Stimulated activated CD4-positive, alpha-beta T cell treated with anti-CD3 and anti-CD28 coated beads, TNF-alpha, amount 100 ng/mL, for 48 hours (primary cell): ENCODE measurements around the gene EMILIN2.
"Not testable (repeated sequence)": the region's sequence is repeated elsewhere in the genome, so short reads cannot be mapped to it uniquely, and the experiment has no call there.

Experiments used
- DNase-seq, 3 donors: peaks; one replicate each; pipeline ENCODE4 v3.0.0-alpha.2; 2020; ENCODE audit warnings: low read depth in 3 of 3

Gene EMILIN2

DNA sequence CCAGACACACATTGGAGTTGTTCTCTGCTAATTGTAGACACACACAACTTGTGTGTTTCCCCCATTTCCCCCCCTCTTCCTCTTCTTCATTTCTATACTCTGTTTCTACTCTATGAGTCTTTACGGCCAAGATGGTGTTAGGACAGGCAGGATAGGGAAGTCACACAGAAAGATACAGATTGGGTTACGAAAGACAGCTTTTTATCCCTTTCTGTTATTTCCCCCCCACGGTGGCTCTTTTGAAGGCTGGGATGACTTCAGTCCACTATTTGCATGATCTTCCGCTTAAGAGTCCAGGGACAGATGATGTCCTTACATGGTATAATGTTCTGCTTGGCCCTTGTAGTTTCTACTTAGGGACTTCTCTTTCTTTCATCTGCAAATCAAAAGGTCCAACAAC lies 1.6 kb upstream of the EMILIN2 start:
- no peak for DNase-seq

DNA sequence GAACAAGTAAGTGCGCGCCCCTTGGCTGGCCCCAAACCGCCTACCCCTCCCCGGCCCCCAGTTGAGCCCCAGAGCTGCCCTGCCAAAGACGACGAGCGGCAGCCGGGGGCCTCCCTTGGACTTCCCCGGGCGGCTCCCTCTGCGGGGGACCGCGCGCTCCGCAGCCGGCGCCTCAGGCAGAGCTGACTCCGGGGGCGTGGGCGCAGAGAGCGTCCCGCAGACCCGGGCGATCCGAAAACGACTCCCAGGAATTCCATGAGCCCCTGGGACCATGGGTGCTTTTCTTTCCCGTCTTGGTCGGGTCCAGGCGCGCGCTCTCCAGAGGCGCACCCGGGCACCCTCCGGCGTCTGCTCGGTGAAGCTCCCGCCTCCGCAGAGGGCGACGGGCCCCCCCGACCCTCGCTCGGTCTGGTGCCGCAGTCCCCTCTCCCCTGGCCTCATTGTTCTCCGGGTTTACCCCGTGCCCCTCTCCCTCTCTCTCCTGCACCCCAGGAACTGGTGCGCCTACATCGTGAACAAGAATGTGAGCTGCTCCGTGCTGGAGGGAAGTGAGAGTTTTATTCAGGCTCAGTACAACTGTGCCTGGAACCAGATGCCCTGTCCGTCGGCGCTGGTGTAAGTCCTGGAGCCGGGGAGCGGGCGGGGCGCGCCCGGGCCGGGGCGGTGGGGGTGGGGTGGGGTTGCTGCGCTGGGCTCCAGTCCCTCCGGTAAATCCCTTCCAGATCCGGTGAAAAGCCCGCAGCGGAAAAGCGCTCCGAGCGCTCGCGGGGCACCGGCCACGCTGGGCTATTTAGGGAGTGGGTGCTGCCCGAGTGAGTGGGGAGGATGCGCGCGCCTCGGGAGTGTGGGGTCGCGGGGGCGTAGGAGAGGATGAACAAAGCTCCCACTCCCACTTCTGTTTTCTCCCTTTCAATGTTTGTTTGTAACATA lies 776 bp downstream of the EMILIN2 start:
- DNase-seq: no peak

DNA sequence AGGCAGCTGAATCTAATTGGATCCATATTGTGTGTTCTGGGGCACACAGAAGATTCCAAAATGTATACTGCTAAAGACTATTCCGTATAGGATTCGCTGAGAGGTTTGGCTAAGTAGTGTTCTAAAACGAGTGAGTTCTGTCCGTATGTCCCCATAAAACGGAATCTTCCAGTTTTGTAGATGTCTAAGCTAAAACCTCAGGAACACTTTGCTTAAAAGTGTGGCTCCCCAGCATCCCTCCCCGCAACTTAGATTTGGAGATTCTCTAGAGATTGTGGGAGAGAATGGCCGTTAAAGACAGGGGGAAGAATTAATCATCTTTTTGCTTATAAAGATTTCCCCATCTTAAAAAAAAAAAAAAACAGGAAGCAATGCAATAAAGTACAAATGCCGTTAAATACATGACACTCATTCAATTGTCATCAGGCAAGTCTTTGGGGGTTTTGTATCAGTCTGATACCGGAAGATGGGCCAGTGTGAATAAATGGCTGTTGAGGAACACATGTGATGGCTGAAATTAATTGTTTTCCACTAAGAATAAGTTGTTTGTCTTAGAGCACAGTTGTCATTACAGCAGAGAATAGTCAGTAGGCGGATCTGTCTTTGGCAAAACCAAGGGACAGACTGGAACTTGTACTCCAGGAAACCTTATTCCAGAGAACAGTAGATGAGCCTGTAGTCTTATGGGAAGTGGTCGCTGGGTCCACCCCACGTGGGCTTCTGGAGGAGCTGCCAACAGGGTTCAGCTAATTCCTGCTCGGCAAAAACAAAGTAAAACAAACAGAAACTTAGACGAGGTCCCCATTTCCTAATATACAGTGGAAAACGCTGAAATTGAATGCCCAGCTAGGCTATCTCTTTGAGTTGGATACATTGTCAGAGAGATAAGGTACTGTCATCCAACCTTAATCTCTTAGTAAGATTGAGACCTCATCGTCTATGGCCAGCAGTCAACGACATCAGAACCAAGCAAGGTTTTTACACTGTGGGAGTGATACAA lies 1.7 kb downstream of the EMILIN2 start:
- no peak for DNase-seq

DNA sequence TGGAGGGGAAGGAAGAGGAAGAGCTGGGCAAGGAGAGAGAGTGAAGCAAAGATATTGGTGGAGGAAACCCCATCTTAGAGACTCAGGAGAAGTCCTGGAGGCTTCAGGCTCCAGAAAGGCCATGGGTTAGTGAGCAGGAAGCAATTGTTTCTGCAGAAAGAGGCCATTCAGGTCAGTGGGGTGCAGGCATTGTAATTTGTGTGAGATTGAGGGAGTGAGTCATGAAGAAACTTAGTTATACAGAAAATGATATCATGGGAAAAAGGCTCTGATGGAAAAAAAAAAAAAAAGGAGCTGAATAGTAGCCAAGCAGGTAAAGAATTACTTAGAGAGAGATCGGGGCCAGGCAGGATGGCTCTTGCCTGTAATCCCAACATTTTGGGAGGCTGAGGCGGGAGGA lies 4.0 kb downstream of the EMILIN2 start:
- DNase-seq: no peak

DNA sequence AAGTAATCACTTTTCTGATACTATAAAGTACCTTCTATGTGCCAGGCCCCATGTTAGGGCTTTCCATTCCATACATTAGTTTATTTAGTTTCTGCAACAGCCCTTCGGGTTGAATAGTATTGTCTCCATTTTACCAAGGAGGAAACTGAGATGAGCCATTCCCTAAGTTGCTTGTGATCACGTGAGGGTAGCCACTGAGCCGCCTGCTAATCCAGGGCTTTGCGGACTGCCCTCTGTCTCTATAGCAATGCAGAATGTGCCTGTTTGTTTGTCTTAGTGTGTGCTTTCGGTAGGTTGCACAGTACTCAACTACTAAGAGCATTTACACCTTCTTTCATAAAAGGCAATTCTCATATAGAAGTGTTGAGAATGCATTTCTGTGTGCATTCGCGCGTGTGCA lies 5.0 kb downstream of the EMILIN2 start:
- DNase-seq: no peak

DNA sequence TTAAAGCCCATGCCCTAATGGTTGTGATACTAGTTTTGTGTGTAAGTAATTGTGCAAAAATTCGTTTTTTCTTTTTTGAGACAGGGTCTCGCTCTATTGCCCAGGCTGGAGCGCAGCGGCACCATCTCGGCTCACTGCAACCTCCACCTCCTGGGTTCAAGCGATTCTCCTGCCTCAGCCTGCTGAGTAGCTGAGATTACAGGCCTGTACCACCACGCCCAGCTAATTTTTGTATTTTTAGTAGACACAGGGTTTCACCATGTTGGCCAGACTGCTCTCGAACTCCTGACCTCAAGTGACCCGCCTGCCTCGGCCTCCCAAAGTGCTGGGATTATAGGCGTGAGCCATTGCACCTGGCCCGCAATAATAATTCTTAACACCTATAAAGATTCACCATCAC lies 5.7 kb downstream of the EMILIN2 start:
- DNase-seq: not testable (repeated sequence)

DNA sequence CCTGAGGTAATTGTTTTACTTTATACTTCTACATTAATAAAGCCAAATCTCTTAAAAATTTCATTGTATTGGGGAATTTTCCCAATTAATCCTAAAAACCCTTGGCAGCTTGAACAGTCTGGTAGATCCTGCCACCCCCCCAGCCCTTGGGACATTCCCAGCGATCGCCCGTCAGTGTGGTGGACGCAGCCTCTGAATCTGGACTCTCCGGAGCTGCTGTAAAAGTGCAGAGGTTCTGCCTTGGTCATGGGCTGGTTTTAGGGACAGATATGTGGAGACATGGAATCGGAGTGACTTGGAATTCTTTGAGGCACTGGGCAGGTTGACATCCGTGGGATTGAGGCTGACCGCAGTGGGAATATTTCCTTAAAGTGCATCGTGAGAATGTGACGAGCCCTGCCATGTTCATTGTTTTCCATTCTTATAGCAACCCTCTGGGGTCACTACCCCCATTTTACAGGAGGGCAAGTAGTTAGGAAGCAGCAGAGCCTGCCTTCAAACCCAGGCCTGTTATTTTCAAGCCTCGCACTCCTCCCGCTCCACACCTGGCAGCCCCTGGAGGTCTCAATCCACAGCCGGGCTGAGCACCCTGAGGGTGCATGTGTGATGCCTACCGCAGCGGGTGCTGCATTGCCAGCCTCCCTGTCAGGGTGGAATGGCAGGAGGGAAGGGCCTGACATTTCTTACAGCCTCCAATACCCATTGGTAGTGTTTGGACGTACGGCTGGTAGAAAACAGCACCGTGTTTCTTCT lies 6.5 kb downstream of the EMILIN2 start:
- DNase-seq: no peak

DNA sequence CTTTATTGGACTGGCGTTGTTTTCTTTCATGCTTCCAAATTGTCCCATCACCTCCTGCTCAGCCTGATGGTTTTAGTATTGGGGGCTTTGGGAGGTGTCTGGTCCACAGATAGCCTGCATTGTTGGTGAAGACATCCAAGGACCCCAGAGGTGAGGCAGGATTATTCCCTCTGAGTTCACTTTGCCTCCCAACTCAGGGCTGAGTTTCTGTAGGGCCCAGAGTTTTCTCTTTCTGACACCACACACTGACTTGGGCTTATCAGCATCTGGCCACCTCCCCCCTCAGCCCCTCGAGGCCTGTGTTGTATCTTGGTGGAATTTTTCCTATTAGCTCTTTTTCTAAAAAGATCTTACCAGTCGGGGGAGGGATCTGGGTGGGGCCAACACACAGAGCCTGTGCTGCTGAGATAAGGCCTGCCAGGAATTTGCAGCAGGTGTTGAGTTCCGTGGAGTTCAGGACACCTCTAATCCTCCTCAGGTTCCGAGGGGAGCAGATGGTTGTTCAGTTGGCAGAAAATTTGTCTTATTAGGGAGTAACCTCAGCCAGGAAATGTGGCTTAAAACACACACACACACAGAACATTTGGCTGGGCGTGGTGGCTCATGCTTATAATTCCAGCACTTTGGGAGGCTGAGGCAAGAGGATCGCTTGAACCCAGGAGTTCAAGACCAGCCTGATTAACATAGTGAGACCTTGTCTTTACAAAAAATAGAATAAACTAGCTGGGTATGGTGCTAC lies 7.3 kb downstream of the EMILIN2 start:
- no peak for DNase-seq

DNA sequence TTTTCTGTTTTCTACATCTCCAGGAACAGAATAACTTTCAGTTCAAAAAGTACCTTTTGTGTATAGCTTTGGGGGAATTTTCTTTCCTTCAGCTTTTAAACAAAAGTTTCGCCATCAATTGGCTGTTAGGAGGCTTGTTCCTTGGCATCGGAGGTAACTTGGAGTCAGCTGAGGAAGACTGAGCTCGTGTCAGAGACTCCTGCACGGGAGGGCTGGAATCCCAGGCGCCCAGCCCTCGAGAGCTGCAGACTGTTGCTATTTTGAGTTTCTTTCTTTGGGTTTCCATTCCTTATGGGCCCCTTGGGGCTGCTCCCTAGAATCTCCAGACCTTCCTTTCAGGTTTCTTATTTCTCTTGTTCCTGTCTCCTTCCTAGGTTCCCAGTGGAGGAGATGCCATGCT lies 8.1 kb downstream of the EMILIN2 start:
- DNase-seq: no peak

DNA sequence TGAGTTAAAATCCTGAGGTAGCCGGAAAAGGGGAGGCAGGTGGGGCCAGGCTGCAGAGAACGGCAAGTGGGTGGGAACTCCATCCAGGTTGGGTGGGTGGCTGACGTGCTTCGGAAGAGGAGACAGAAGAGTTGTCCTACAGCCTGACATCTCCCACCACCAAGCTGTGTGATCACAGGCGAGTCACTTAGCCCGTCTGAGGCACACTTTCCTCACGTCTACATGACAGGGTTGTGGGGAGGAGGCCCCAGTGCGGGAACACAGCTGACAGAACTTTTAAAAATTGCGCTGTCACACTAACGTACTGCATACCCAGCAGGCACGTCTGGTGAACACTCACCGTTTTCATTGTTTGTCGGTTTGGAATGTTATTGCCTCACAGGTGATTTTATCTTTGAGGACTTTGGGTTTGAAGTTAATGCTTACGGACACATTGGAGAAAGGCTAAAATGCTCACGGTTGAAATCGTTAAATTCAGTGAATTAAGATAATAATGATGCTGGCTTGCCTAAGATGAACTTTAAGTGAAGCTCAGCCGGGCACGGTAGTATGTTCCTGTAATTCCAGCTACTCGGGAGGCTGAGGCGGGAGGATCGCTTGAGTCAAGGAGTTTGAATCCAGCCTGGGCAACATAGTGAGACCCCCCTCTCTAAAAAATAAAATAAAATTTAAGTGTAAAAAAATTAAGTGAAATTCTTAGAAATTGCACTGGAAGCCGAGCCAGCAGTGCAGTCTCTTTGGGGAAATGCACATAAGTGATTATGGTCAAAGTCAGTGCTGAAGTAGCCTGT lies 8.9 kb downstream of the EMILIN2 start:
- no peak for DNase-seq

DNA sequence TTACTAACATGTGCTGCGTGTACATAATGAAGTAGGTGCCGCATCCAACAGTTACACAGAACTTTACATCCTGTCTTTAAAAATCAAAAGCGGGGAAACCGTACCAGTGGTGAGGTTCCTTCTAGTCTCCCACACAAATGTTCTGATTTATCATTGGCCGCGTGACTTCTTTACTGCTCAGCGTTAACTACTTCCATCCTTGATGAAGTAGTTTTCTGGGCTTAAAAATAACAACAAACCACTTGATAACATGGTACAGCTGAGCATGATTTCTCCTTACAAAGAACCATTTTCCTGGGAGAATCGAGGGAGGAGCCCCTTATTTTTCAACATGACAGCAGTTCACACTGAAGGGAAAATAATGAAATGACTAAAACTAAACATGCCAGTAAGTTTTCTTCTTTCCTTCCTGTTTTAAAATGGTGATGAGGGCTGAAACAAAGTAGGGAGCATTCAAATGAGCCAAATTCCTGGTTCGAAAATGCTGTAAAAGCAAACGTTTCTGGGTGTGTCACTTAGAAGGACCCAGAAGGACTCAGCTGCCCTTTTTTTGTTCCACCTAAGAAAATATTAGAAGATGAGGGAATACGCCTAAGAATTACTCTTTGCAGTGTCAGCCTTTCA lies 9.9 kb downstream of the EMILIN2 start:
- DNase-seq: no peak

DNA sequence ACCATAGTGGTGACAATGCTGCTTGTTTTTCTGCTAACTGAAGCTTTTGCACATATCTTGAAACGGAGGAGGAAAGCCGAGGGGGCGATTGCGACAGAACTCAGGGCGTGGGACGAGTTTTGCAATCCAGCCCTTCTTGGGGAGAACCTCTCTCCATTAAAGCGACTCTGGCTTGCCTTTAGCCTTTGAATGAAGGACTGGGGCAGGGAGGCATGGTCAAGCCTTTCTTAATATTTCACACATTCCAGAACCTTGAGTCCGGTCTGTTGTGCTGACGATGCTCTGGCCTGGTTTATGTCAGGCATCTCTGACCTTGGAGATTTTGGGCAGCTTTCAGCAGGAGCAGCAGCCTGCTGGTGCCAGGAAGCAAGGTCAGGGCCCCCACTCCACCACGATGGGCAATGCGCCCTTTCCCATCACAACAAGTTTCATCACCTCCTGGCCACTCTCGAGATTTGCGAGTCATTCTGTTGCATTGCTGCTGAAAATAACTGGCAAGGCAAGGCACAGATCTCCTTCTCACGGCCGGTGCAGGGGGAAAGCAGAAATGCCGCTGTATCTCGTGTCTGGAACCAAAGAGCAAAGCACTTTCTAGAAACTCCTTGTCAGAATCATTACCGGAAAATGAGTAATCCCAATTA lies 10.8 kb downstream of the EMILIN2 start:
- no peak for DNase-seq

DNA sequence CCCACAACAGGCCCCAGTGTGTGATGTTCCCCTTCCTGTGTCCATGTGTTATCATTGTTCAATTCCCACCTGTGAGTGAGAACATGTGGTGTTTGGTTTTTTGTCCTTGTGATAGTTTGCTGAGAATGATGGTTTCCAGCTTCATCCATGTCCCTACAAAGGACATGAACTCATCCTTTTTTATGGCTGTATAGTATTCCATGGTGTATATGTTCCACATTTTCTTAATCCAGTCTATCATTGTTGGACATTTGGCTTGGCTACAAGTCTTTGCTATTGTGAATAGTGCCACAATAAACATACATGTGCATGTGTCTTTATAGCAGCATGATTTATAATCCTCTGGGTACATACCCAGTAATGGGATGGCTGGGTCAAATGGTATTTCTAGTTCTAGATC lies 13.6 kb downstream of the EMILIN2 start:
- DNase-seq: not testable (repeated sequence)

DNA sequence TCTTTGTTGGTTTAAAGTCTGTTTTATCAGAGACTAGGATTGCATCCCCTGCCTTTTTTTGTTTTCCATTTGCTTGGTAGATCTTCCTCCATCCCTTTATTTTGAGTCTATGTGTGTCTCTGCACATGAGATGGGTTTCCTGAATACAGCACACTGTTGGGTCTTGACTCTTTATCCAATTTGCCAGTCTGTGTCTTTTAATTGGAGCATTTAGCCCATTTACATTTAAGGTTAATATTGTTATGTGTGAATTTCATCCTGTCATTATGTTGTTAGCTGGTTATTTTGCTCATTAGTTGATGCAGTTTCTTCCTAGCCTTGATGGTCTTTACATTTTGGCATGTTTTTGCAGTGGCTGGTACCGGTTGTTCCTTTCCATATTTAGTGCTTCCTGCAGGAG lies 17.2 kb downstream of the EMILIN2 start:
- not testable (repeated sequence) for DNase-seq

DNA sequence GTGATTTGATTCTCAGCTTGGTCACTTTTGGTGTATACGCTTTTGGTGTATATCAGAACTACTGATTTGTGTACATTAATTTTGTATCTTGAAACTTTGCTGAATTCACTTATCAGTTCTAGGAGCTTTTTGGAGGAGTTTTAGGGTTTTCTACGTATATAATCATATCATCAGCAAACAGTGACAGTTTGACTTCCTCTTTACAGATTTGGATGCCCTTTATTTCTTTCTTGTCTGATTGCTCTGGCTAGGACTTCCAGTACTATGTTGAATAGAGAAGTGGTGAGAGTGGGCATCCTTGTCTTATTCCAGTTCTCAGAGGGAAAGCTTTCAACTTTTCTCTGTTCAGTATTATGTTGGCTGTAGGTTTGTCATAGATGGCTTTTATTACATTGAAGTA lies 19.7 kb downstream of the EMILIN2 start:
- DNase-seq: not testable (repeated sequence)

DNA sequence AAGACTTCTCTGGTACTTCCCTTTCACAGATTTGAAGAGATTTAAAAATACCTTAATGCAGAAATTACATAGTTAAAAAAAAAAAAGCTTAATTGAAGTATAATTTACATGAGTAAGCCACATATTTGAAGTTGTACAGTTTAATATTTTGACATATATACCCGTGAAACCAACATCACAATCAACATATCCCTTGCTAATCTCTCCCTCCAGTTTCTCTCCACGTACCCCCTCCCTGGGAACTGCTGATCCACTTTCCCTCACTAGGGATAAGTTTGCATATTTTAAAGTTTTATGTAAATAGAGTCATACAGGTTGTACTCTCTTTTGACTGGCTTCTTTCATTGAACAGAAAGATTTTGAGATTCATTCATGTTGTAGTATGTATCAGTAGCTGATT lies 22.4 kb downstream of the EMILIN2 start:
- DNase-seq: no peak

DNA sequence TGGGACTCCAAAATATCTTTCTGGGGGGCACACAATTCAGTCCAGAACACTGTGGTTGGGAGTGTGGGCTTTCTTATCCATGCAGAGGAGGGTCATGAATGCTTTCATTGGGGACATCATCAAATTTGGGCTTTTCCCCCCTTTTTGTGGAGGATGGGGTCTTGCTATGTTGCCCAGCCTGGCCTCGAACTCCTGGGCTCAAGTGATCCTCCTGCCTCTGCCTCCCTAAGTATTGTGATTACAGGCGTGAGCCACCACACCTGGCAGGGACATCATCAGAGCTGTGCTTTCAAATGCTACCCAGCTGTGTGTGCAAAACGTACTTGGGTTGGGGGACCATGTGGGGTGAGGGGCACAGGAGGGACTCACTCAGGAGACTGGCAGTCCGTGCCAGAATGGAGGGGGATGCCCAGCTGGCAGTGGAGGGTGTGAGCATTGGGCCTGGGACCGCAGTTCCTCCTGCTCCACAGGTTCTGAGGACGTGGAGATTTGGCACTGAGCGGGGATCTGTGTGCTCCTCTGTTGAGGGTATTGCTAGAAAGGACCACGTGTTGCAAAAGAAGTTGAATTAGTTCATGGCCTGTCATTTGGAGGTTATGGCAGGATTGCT lies 24.4 kb downstream of the EMILIN2 start:
- DNase-seq: no peak

DNA sequence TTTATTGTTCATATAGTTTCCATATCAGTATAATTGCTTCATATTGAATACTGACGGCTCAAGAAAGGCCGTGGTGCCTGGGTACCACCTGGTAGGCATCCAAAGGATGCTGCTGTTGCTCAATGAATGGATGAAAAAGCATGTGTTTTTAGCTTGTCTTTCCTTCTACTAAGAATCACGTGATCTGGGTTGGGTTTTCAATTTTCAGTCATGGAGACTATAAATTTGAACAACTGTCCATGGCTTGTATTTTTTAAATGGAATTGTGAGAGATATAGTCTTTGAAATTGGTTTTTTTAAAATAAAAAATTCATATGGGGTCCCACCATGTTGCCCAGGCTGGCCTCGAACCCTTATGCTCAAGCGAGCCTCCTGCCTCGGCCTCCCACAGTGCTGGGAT lies 25.3 kb downstream of the EMILIN2 start:
- no peak for DNase-seq

DNA sequence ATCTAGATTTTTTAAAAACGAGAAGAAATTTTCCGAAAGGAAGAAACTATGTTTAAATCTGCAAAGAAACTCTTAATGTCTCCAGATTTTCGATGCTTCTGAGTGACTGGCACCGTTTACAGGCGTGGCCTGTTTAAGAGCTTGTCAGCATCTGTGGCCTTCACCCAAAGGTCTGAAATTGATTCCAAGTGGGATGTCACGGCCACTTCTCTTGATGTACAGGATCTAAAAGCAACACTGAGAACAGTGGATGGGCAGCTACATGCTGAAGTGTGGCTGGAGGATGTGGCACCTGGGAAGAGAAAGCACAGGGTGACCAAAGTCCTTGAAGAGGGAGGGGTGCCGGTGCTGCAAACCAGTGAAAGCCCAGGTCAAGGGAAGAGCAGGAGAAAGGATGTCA lies 28.0 kb downstream of the EMILIN2 start:
- DNase-seq: no peak
